Measurements from ENCODE around the gene TMEM186.

GRCh38 chr16:8819411-8820034, 22.1 kb upstream of the TMEM186 start:
- TF ChIP-seq, protein P1, sequence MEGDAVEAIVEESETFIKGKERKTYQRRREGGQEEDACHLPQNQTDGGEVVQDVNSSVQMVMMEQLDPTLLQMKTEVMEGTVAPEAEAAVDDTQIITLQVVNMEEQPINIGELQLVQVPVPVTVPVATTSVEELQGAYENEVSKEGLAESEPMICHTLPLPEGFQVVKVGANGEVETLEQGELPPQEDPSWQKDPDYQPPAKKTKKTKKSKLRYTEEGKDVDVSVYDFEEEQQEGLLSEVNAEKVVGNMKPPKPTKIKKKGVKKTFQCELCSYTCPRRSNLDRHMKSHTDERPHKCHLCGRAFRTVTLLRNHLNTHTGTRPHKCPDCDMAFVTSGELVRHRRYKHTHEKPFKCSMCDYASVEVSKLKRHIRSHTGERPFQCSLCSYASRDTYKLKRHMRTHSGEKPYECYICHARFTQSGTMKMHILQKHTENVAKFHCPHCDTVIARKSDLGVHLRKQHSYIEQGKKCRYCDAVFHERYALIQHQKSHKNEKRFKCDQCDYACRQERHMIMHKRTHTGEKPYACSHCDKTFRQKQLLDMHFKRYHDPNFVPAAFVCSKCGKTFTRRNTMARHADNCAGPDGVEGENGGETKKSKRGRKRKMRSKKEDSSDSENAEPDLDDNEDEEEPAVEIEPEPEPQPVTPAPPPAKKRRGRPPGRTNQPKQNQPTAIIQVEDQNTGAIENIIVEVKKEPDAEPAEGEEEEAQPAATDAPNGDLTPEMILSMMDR (IDR thresholded peaks at IDR 0.05; ENCODE audit: low read depth, low read length) = no peak
- no peak for TF ChIP-seq EZH2phosphoT487 (IDR thresholded peaks at IDR 0.05; ENCODE audit: low read depth)
